IMR-90 (cell line): ENCODE results near the gene FGR. TPM values are rescaled to one million over a fixed set of nuclear protein-coding genes. Genes with fewer than 3 reads are reported as not detected.
"Not testable (repeated sequence)": the region's sequence is repeated elsewhere in the genome, so short reads cannot be mapped to it uniquely, and the experiment has no call there.

Source experiments
- ATAC-seq: fragments of 200-7000 bp; cut with Tn5 transposase; 2 replicates; pipeline ENCODE4 v1.9.1; 2020; ENCODE audit warnings: low read depth, mild to moderate bottlenecking, moderate library complexity
- BruUV-seq: library from RNA; stranded (reverse); fragments of 400-500 nt; replicated peaks from 2 replicates; lab custom pipeline; 2021; lab: Mats Ljungman, UMichigan
- CTCF ChIA-PET: fragments of 300-600 bp; formaldehyde crosslinking; extraction: SDS; loops from one replicate; lab custom pipeline; 2021; ENCODE audit warnings: antibody characterized with exemption; lab: Yijun Ruan, JAX
- POLR2A ChIA-PET: fragments of 300-600 bp; sonication (Branson Sonifier 250); formaldehyde crosslinking; loops from one replicate; lab custom pipeline; 2022; ENCODE audit warnings: antibody characterized with exemption; ENCODE audit not compliant: unreplicated experiment; lab: Charles Lee
- DNase-seq: peaks from one replicate; pipeline ENCODE4 v3.0.0; 2013
- H2AFZ ChIP-seq: replicated peaks from 2 replicates; pipeline ENCODE3; 2013; ENCODE audit warnings: low read length, mild to moderate bottlenecking; ENCODE audit not compliant: poor library complexity
- H2AK5ac ChIP-seq: 2 replicates; pipeline ENCODE4 v1.6.1; 2013; ENCODE audit warnings: low read depth, low read length, inconsistent platforms
- H2AK9ac ChIP-seq: replicated peaks from 2 replicates; pipeline ENCODE3; 2013; ENCODE audit warnings: mild to moderate bottlenecking, low read depth, low read length, moderate library complexity; ENCODE audit not compliant: poor library complexity
- H2BK120ac ChIP-seq: 2 replicates; pipeline ENCODE4 v1.6.1; 2013; ENCODE audit warnings: low read depth, low read length, inconsistent platforms
- H2BK15ac ChIP-seq: 3 replicates; pipeline ENCODE4 v1.6.1; 2013; ENCODE audit warnings: low read depth, low read length, inconsistent platforms
- H2BK20ac ChIP-seq: 2 replicates; pipeline ENCODE4 v1.6.1; 2013; ENCODE audit warnings: low read depth, mild to moderate bottlenecking, inconsistent platforms, low read length, moderate library complexity
- H2BK5ac ChIP-seq: 2 replicates; pipeline ENCODE4 v1.6.1; 2013; ENCODE audit warnings: mild to moderate bottlenecking, low read depth, low read length, inconsistent platforms; ENCODE audit not compliant: poor library complexity, severe bottlenecking
- H3K14ac ChIP-seq: replicated peaks from 2 replicates; pipeline ENCODE4 v1.6.1; 2013; ENCODE audit warnings: low read depth, low read length, inconsistent platforms
- H3K18ac ChIP-seq: 2 replicates; pipeline ENCODE4 v1.6.1; 2013; ENCODE audit warnings: low read depth, low read length, control low read depth
- H3K23ac ChIP-seq: 2 replicates; pipeline ENCODE4 v1.6.1; 2013; ENCODE audit warnings: low read depth, low read length, inconsistent platforms
- H3K27ac ChIP-seq: 2 replicates; pipeline ENCODE4 v1.5.1; 2013; ENCODE audit warnings: mild to moderate bottlenecking, control low read depth, low read length; ENCODE audit not compliant: insufficient read depth
- H3K27me3 ChIP-seq: 2 replicates; pipeline ENCODE4 v1.6.1; 2013; ENCODE audit warnings: low read length; ENCODE audit not compliant: control insufficient read depth, insufficient read depth
- H3K36me3 ChIP-seq: 2 replicates; pipeline ENCODE4 v1.6.1; 2013; ENCODE audit warnings: low read length, mixed read lengths; ENCODE audit not compliant: control insufficient read depth, insufficient read depth
- H3K4ac ChIP-seq: 2 replicates; pipeline ENCODE4 v1.6.1; 2013; ENCODE audit warnings: low read depth, low read length, inconsistent platforms
- H3K4me1 ChIP-seq: 2 replicates; pipeline ENCODE4 v1.6.1; 2013; ENCODE audit warnings: low read length, mixed read lengths; ENCODE audit not compliant: control insufficient read depth, insufficient read depth
- H3K4me2 ChIP-seq: 2 replicates; pipeline ENCODE4 v1.6.1; 2013; ENCODE audit warnings: low read depth, mild to moderate bottlenecking, control low read depth, low read length, moderate library complexity
- H3K4me3 ChIP-seq: 2 replicates; pipeline ENCODE4 v1.5.1; 2013; ENCODE audit warnings: low read depth, mild to moderate bottlenecking, control low read depth, low read length, moderate library complexity; ENCODE audit not compliant: insufficient read depth
- H3K56ac ChIP-seq: 2 replicates; pipeline ENCODE4 v1.6.1; 2013; ENCODE audit warnings: low read length, inconsistent platforms; ENCODE audit not compliant: insufficient read depth; ENCODE audit errors: extremely low read depth
- H3K79me1 ChIP-seq, 2 experiments: 2 replicates each; pipeline ENCODE4 v1.6.1; 2013; ENCODE audit warnings: low read length in 2 of 2, inconsistent platforms in 1 of 2, low read depth in 1 of 2
- H3K9ac ChIP-seq: 2 replicates; pipeline ENCODE4 v1.6.1; 2013; ENCODE audit warnings: low read depth, low read length, control low read depth
- H3K9me1 ChIP-seq: 2 replicates; pipeline ENCODE4 v1.6.1; 2013; ENCODE audit warnings: low read length, inconsistent platforms; ENCODE audit not compliant: insufficient read depth
- H3K9me3 ChIP-seq: 2 replicates; pipeline ENCODE4 v1.6.1; 2013; ENCODE audit warnings: low read length; ENCODE audit not compliant: control insufficient read depth, insufficient read depth
- H4K20me1 ChIP-seq: 2 replicates; pipeline ENCODE4 v1.6.1; 2013; ENCODE audit warnings: low read length, inconsistent platforms; ENCODE audit not compliant: insufficient read depth
- H4K5ac ChIP-seq: 2 replicates; pipeline ENCODE4 v1.6.1; 2013; ENCODE audit warnings: mild to moderate bottlenecking, low read depth, low read length, control low read depth
- H4K8ac ChIP-seq, 2 experiments: 2 replicates each; pipeline ENCODE4 v1.6.1; 2013; ENCODE audit warnings: low read depth in 2 of 2, low read length in 2 of 2, control low read depth in 1 of 2, inconsistent platforms in 1 of 2
- H4K91ac ChIP-seq: 2 replicates; pipeline ENCODE4 v1.6.1; 2013; ENCODE audit warnings: low read depth, low read length, inconsistent platforms; ENCODE audit not compliant: insufficient read depth
- MAFK ChIP-seq: IDR thresholded peaks from 2 replicates; pipeline ENCODE4 v1.6.1; 2012; ENCODE audit warnings: low read depth, low read length, improper control_type of control experiment
- WGBS, 2 experiments: methylation state at CpG; one replicate each; pipeline versions ENCODE4 v1.1.5 to v1.1.7; 2013; ENCODE audit warnings: missing lambda C conversion rate in 2 of 2; ENCODE audit not compliant: insufficient read length in 1 of 2; ENCODE audit errors: extremely low coverage in 2 of 2; 5-methylcytosine and 5-hydroxymethylcytosine counted together
- dilution Hi-C: fragments of 300-500 bp; cut with HindIII; formaldehyde crosslinking; loops from one replicate; pipeline ENCODE4 v1.14.3; 2018; ENCODE audit warnings: low sequenced_read_pairs; ENCODE audit not compliant: unreplicated experiment
- in situ Hi-C: fragments of 300-500 bp; cut with MboI; formaldehyde crosslinking; loops from 3 replicates; pipeline ENCODE4 v1.14.3; 2019; ENCODE audit warnings: low sequenced_read_pairs, inconsistent platforms, mixed read lengths
- intact Hi-C: fragments of 100-400 bp; cut with micrococcal nuclease; formaldehyde crosslinking; loops from 2 replicates; pipeline ENCODE4 v1.10.0; 2022
- polyA plus RNA-seq, 3 experiments: library from polyadenylated mRNA; depleted of rRNA; stranded (reverse); fragments of >200 nt; gene quantifications; 2 replicates each; pipeline ENCODE4 v1.2.3, GENCODE V29; 2012; ENCODE audit warnings: low replicate concordance in 1 of 3
- total RNA-seq: library from RNA; depleted of rRNA; stranded (reverse); fragments of >200 nt; gene quantifications from 2 replicates; pipeline ENCODE4 v1.2.3, GENCODE V29; 2012

FGR gene
- total and polyA plus RNA-seq, 2 of the 4 experiments (the other 2 are of a cell fraction), result not detected

- no peak for TF ChIP-seq MAFK
These were observed 8.8 kb upstream of the FGR start (continued) for GRCh38 chr1:27643600-27644368.

GRCh38 chr1:27640514-27640913 is 5.5 kb upstream of the FGR start:
- H3K36me3 ChIP-seq, BruUV-seq, DNase-seq, H3K9ac ChIP-seq, H2AK5ac ChIP-seq, H2BK15ac ChIP-seq, H4K20me1 ChIP-seq, H2BK120ac ChIP-seq, ATAC-seq, H4K8ac ChIP-seq, H3K23ac ChIP-seq, H4K5ac ChIP-seq, H3K18ac ChIP-seq, H4K91ac ChIP-seq, H2BK5ac ChIP-seq, H2BK20ac ChIP-seq, H3K4me2 ChIP-seq, intact Hi-C loops, H3K14ac ChIP-seq, H3K27ac ChIP-seq, H2AFZ ChIP-seq, dilution Hi-C loops, POLR2A ChIA-PET, H3K9me3 ChIP-seq, in situ Hi-C loops, H3K4ac ChIP-seq, H3K79me1 ChIP-seq, H3K4me1 ChIP-seq, H3K4me3 ChIP-seq, H2AK9ac ChIP-seq, H3K56ac ChIP-seq, H3K9me1 ChIP-seq: not testable (repeated sequence)
- 96% methylated on average over 4 of the region's 9 CpGs; no CpG with 5 or more reads in 1 of the 2 experiments for WGBS, 2 experiments
- H3K27me3 ChIP-seq, result peaks cover 11% of the 10 kb centered on the region
- CTCF ChIA-PET, result interaction anchor here (0.6 to 0.7 kb wide), 2 partner anchors 21 to 22 kb away, joined by 3 to 6 read pairs; no protein-coding TSS in a partner anchor
